ENCODE results near the gene GALNT14.

Gene GALNT14

GRCh38 chr2:30966786-30967185 lies 171.5 kb downstream of the GALNT14 start:
- Histone ChIP-seq H3K4me1 (ENCODE audit: control insufficient read depth, insufficient read depth, low read length) (no peaks in the 10 kb centered on the region), H3K4me3 (ENCODE audit: low read length) (no peak overlapping the region), H3K9me3 (ENCODE audit: control insufficient read depth, insufficient read depth, low read length) (no peaks in the 10 kb centered on the region), H3K36me3 (ENCODE audit: control insufficient read depth, insufficient read depth, low read length) (no peaks in the 10 kb centered on the region), H3K27ac (ENCODE audit: low read length) (no peak overlapping the region), H3K27me3 (ENCODE audit: control insufficient read depth, insufficient read depth, low read length) (no peaks in the 10 kb centered on the region)
- no CpG with 5 or more reads among the region's 4 CpGs for whole genome bisulfite sequencing (ENCODE audit: insufficient coverage, insufficient read length)
- DNase-seq (ENCODE audit: low read depth, low spot score) = no peak

GRCh38 chr2:30965022-30965531 lies 173.2 kb downstream of the GALNT14 start:
- no peaks in the 10 kb centered on the region for H3K36me3 ChIP-seq (ENCODE audit: control insufficient read depth, insufficient read depth, low read length)
- no CpG with 5 or more reads among the region's 10 CpGs for WGBS (ENCODE audit: insufficient coverage, insufficient read length)

DNA sequence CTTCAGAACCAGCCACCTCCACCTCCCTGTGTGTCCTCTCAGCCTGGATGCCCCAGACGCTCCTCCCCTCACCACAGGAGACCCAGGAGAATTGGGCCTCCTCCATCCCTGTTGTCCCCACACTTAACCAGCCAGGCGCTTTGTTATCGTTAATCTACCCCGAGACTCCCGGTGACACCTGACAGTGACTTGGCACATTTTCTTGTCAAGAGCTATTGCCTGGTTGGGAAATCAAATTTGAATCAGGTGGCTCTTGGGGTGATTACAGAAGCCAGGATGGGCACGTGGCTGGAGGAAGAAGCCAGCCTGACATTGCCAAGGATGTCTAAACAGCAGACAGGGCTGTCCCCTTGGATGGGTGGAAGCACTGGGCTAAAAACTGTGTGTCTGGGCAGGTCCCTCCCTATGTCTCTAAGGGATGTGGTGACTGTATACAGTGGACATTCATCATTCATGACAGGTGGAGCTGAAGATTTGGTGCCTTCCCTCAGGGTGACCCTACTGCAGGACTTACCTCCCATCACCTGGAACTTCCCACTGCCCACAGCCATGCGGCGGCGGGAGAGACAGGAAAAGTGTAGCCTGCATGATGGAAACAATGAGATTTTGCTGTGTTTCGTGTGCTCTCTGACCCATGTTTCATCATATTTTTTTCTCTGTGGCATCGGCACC lies 173.8 kb downstream of the GALNT14 start:
- DNase-seq (ENCODE audit: low read depth, low spot score) = no peak
- Histone ChIP-seq H3K27ac (ENCODE audit: low read length) (no peak overlapping the region), H3K27me3 (ENCODE audit: control insufficient read depth, insufficient read depth, low read length) (no peaks in the 10 kb centered on the region), H3K9me3 (ENCODE audit: control insufficient read depth, insufficient read depth, low read length) (no peaks in the 10 kb centered on the region), H3K4me1 (ENCODE audit: control insufficient read depth, insufficient read depth, low read length) (no peaks in the 10 kb centered on the region), H3K4me3 (ENCODE audit: low read length) (no peak overlapping the region), H3K36me3 (ENCODE audit: control insufficient read depth, insufficient read depth, low read length) (no peaks in the 10 kb centered on the region)
- no CpG with 5 or more reads among the region's 11 CpGs for WGBS (ENCODE audit: insufficient coverage, insufficient read length)

More at GRCh38 chr2:30965022-30965531, 173.2 kb downstream of the GALNT14 start:
- Histone ChIP-seq H3K9me3 (ENCODE audit: control insufficient read depth, insufficient read depth, low read length) (no peaks in the 10 kb centered on the region), H3K4me1 (ENCODE audit: control insufficient read depth, insufficient read depth, low read length) (no peaks in the 10 kb centered on the region), H3K4me3 (ENCODE audit: low read length) (no peak overlapping the region), H3K27ac (ENCODE audit: low read length) (no peak overlapping the region), H3K27me3 (ENCODE audit: control insufficient read depth, insufficient read depth, low read length) (no peaks in the 10 kb centered on the region)
- DNase-seq (ENCODE audit: low read depth, low spot score) = no peak

DNA sequence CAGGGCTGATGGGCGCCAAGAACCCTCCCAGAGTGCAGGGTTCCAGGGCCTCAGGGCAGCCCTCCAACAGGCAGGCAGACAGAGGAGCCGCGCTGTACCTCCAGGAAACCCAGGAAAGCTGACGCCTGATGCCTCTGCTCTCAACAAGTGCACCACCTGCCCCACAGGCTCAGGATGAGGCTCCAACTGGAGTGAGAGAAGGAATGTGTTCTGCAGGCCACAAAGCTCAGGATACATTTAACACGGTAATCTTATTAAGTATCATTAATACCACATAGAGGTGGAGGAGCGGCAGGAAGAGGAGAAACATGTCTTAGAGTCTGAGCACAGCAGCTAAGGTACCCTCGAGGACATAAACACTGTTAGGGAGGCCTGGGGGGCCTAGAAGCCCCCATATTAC lies 175.1 kb downstream of the GALNT14 start:
- H3K4me1 ChIP-seq (ENCODE audit: control insufficient read depth, insufficient read depth, low read length) = 0 out of 2 replicates have a peak, but pooled peaks cover 1% of the 10 kb centered on the region
- no peaks in the 10 kb centered on the region for H3K36me3 ChIP-seq (ENCODE audit: control insufficient read depth, insufficient read depth, low read length)
- no peaks in the 10 kb centered on the region for H3K27me3 ChIP-seq (ENCODE audit: control insufficient read depth, insufficient read depth, low read length)
- H3K9me3 ChIP-seq (ENCODE audit: control insufficient read depth, insufficient read depth, low read length) = no peaks in the 10 kb centered on the region
- no peak overlapping the region for H3K4me3 ChIP-seq (ENCODE audit: low read length)
- no CpG with 5 or more reads among the region's 7 CpGs for WGBS (ENCODE audit: insufficient coverage, insufficient read length)
- DNase-seq (ENCODE audit: low read depth, low spot score) = no peak
- H3K27ac ChIP-seq (ENCODE audit: low read length) = no peak overlapping the region

GRCh38 chr2:30960213-30960612 lies 178.0 kb downstream of the GALNT14 start:
- no CpG with 5 or more reads among the region's 10 CpGs for WGBS (ENCODE audit: insufficient coverage, insufficient read length)
- H3K4me1 ChIP-seq (ENCODE audit: control insufficient read depth, insufficient read depth, low read length) = 0 out of 2 replicates have a peak, but pooled peaks cover 1% of the 10 kb centered on the region

GRCh38 chr2:30959653-30960052 lies 178.6 kb downstream of the GALNT14 start:
- H3K9me3 ChIP-seq (ENCODE audit: control insufficient read depth, insufficient read depth, low read length) = no peaks in the 10 kb centered on the region
- no peak for DNase-seq (ENCODE audit: low read depth, low spot score)
- 0 out of 2 replicates have a peak, but pooled peaks cover 1% of the 10 kb centered on the region for H3K4me1 ChIP-seq (ENCODE audit: control insufficient read depth, insufficient read depth, low read length)
- WGBS (ENCODE audit: insufficient coverage, insufficient read length) = no CpG with 5 or more reads among the region's 3 CpGs
- H3K4me3 ChIP-seq (ENCODE audit: low read length) = no peak overlapping the region
- no peak overlapping the region for H3K27ac ChIP-seq (ENCODE audit: low read length)
- no peaks in the 10 kb centered on the region for H3K36me3 ChIP-seq (ENCODE audit: control insufficient read depth, insufficient read depth, low read length)
- H3K27me3 ChIP-seq (ENCODE audit: control insufficient read depth, insufficient read depth, low read length) = no peaks in the 10 kb centered on the region

More at GRCh38 chr2:30960213-30960612, 178.0 kb downstream of the GALNT14 start:
- H3K27me3 ChIP-seq (ENCODE audit: control insufficient read depth, insufficient read depth, low read length) = no peaks in the 10 kb centered on the region
- H3K36me3 ChIP-seq (ENCODE audit: control insufficient read depth, insufficient read depth, low read length) = no peaks in the 10 kb centered on the region
- no peaks in the 10 kb centered on the region for H3K9me3 ChIP-seq (ENCODE audit: control insufficient read depth, insufficient read depth, low read length)
- no peak overlapping the region for H3K27ac ChIP-seq (ENCODE audit: low read length)
- DNase-seq (ENCODE audit: low read depth, low spot score) = no peak
- H3K4me3 ChIP-seq (ENCODE audit: low read length) = no peak overlapping the region

GRCh38 chr2:30958918-30959265 lies 179.3 kb downstream of the GALNT14 start:
- Histone ChIP-seq H3K27ac (ENCODE audit: low read length) (no peak overlapping the region), H3K4me3 (ENCODE audit: low read length) (no peak overlapping the region), H3K27me3 (ENCODE audit: control insufficient read depth, insufficient read depth, low read length) (no peaks in the 10 kb centered on the region), H3K4me1 (ENCODE audit: control insufficient read depth, insufficient read depth, low read length) (0 out of 2 replicates have a peak, but pooled peaks cover 1% of the 10 kb centered on the region), H3K36me3 (ENCODE audit: control insufficient read depth, insufficient read depth, low read length) (no peaks in the 10 kb centered on the region), H3K9me3 (ENCODE audit: control insufficient read depth, insufficient read depth, low read length) (no peaks in the 10 kb centered on the region)
- no peak for DNase-seq (ENCODE audit: low read depth, low spot score)
- WGBS (ENCODE audit: insufficient coverage, insufficient read length) = no CpG with 5 or more reads among the region's 4 CpGs

DNA sequence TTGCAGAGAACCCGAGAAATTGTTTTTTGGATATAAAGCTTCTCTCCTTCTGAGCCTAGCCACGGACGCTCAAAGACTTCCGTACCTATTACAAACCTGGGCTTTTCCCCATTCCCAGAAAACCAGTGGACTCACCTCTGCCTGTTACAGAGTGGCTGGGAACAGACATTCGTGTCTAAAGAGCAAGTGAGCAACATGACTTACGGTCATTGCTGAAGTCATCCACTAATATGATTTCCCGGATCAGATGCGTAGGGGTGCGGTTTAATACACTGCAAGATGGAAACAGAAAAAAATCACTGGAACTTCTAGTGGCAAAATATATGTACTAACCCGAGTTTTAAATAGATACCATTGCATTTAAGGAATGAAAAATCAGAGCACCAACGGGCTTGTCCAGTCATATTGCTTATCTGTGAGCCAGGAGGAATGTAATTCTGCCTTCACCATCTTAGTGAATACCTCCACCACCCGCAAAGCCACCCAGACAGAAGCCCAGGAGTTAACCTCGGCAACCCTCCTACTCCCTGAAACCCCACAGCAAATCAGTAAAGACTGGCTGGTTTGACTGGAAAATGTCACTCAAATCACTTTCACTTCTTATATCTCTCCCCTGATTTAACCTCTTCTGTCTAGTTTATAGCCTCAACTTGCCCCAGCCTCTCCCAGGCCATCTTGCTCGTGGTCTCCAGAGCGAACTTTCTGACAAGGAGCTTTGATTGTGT lies 179.9 kb downstream of the GALNT14 start:
- no peaks in the 10 kb centered on the region for H3K9me3 ChIP-seq (ENCODE audit: control insufficient read depth, insufficient read depth, low read length)
- 0 out of 2 replicates have a peak, but pooled peaks cover 1% of the 10 kb centered on the region for H3K4me1 ChIP-seq (ENCODE audit: control insufficient read depth, insufficient read depth, low read length)
- no peak overlapping the region for H3K27ac ChIP-seq (ENCODE audit: low read length)
- no CpG with 5 or more reads among the region's 15 CpGs for WGBS (ENCODE audit: insufficient coverage, insufficient read length)
- no peaks in the 10 kb centered on the region for H3K36me3 ChIP-seq (ENCODE audit: control insufficient read depth, insufficient read depth, low read length)
- DNase-seq (ENCODE audit: low read depth, low spot score) = no peak
- no peaks in the 10 kb centered on the region for H3K27me3 ChIP-seq (ENCODE audit: control insufficient read depth, insufficient read depth, low read length)
- no peak overlapping the region for H3K4me3 ChIP-seq (ENCODE audit: low read length)

DNA sequence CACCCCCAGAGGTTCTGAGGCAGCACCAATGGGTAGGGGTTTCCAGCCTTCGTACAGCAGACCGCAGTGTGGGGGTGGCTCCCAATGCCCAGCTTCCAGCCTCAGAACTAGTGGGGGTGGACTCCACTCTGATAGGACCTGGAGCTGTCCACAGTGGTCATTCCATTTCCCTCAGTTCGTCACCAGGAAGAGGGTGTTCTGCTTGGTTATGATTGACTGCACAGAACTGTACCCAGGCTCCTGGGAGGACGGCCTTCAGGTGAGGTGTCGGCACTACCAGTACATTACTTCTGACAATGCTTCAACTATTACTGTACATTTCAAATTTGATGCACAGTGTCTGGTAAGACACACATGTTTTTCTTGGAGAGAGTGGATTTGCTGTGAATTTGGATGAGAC lies 180.6 kb downstream of the GALNT14 start:
- no peak overlapping the region for H3K27ac ChIP-seq (ENCODE audit: low read length)
- H3K9me3 ChIP-seq (ENCODE audit: control insufficient read depth, insufficient read depth, low read length) = no peaks in the 10 kb centered on the region
- no CpG with 5 or more reads among the region's 5 CpGs for WGBS (ENCODE audit: insufficient coverage, insufficient read length)
- no peak for DNase-seq (ENCODE audit: low read depth, low spot score)
- H3K4me3 ChIP-seq (ENCODE audit: low read length) = no peak overlapping the region
- no peaks in the 10 kb centered on the region for H3K27me3 ChIP-seq (ENCODE audit: control insufficient read depth, insufficient read depth, low read length)
- H3K36me3 ChIP-seq (ENCODE audit: control insufficient read depth, insufficient read depth, low read length) = no peaks in the 10 kb centered on the region
- 0 out of 2 replicates have a peak, but pooled peaks cover 1% of the 10 kb centered on the region for H3K4me1 ChIP-seq (ENCODE audit: control insufficient read depth, insufficient read depth, low read length)

- Histone ChIP-seq H3K27me3 (ENCODE audit: control insufficient read depth, insufficient read depth, low read length) (no peaks in the 10 kb centered on the region), H3K4me1 (ENCODE audit: control insufficient read depth, insufficient read depth, low read length) (0 out of 2 replicates have a peak, but pooled peaks cover 1% of the 10 kb centered on the region), H3K36me3 (ENCODE audit: control insufficient read depth, insufficient read depth, low read length) (no peaks in the 10 kb centered on the region), H3K27ac (ENCODE audit: low read length) (no peak overlapping the region), H3K4me3 (ENCODE audit: low read length) (no peak overlapping the region), H3K9me3 (ENCODE audit: control insufficient read depth, insufficient read depth, low read length) (no peaks in the 10 kb centered on the region)
- no peak for DNase-seq (ENCODE audit: low read depth, low spot score)
These were observed 181.2 kb downstream of the GALNT14 start for GRCh38 chr2:30956995-30957394.

Data from iPS DF 6.9 (cell line).